Stimulated activated CD4-positive, alpha-beta T cell treated with anti-CD3 and anti-CD28 coated beads, Interleukin-2, amount 100 ng/mL, for 4 hours (primary cell): ENCODE measurements around the gene RALY.
A peak's percentile ranks its signal among the peaks of the same experiment; 100 is the strongest.
"Not testable (repeated sequence)": the region's sequence is repeated elsewhere in the genome, so short reads cannot be mapped to it uniquely, and the experiment has no call there.

ENCODE experiments used
- DNase-seq: peaks from one replicate; pipeline ENCODE4 v3.0.0-alpha.2; 2020; ENCODE audit warnings: low read depth

RALY gene

GRCh38 chr20:34105978-34106675 is 112.4 kb downstream of the RALY start:
- DNase-seq, result no peak

- DNase-seq, result no peak
Observed at GRCh38 chr20:34108616-34109174, 115.0 kb downstream of the RALY start.

GRCh38 chr20:34109442-34109841 is 115.7 kb downstream of the RALY start:
- DNase-seq, result no peak

- no peak for DNase-seq
Observed at GRCh38 chr20:34110025-34110744, 116.5 kb downstream of the RALY start.

DNA sequence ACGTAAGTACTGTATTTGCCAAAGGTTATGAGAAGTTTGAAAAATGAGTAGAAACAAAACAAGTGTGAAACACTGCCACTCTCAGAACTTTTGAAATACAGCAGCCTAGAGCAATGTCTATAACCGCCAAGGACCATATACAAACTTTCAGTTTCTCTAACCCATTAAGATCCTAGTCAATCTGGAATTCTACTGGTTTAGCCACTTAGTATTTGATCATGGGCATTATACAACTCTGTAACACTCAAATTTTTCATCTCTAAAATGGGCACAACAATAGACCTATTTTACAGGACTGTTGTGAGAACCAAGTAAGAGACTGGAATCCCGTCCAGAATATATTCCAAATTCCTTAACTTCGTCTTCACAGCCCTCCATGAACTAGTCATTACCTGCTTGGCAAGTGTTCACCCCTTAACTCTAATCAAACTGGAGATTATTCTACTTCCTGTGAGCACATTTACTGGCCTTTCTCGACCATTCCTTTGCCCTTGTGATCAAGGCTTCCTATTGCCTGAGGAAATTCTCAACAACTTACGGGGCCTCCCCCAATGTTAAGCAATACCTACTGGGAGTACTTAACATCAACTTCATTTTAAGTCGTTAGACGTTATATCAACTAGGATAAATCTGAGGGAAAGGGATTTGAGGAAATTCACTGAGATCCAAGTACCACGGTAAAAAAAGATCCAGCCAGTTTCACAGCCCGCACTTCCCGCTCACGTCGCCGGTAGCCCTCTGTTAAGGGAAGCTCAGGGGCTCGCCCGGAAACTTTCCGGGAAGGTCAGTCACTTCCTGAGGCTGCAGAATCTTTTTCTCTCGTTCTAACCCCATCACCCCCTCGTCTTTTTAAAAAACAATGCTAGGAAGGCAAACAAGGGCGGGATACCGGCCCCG is 117.3 kb downstream of the RALY start:
- no peak for DNase-seq

GRCh38 chr20:34111702-34112599 is 118.2 kb downstream of the RALY start, which contains the start of gene EIF2S2:
Gene EIF2S2, minus strand, starts transcription at chr20:34112243. Its CDS starts 133 bp downstream, at chr20:34112110.
- peak; percentile 93 for DNase-seq

DNA sequence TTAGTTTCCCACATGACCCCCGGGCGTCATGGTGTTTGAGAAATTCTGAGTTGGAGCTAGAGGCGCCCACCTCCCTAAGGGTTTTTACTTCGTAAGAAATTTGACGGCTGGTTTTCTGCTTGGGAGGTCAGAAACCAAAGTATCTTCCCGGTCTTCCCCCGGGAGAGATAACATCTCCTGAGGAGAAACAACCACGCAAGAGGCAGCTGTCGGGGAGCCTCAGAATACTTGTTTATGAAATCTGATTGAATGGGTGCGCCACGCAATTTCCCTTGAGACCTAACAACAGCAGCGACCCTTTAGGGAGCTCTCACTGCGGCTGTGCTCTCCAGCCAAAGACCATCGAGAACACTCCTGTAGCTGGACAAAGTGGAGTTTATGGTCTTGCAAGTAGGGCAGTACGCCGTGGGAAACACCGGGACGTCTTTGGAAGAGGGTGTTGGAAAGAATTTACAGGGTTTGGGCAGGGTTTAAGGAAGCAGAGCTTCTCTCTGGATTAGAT is 118.9 kb downstream of the RALY start:
- DNase-seq, result no peak

DNA sequence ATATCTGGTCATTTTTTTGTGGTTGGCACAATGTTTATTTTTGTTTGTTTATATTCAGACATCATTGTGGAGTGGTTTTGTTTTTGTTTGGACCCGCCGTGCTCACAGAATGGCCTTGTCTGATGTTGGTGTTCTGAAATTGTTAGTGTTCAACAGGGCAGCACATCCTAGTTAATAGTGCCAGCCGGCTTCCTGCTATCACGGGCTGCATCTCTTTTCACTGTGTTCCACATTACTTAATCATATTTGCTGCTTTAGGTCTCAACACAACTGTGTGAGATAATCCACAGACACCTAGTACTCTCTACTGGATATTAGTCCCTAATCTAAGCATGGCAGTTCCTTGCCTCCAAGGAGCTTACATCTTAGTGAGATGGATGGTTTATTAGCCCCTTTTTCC is 121.1 kb downstream of the RALY start:
- no peak for DNase-seq

GRCh38 chr20:34115232-34115631 is 121.5 kb downstream of the RALY start:
- DNase-seq, result no peak

DNA sequence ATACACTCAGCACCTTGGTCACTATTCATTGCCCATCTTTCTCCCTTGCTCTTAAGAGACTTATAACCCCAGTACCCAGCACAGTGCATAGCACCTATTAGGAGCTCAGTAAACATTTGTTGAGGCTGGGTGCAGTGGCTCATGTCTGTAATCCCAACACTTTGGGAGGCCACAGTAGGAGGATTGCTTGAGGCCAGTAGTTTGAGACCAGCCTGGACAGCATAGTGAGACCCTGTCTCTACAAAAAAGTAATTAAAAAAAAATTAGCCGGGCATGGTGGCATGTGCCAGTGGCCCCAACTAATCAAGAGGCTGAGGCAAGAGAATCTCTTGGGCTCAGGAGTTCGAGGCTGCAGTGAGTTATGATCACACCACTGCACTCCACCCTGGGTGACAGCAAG is 126.5 kb downstream of the RALY start:
- no peak for DNase-seq

DNA sequence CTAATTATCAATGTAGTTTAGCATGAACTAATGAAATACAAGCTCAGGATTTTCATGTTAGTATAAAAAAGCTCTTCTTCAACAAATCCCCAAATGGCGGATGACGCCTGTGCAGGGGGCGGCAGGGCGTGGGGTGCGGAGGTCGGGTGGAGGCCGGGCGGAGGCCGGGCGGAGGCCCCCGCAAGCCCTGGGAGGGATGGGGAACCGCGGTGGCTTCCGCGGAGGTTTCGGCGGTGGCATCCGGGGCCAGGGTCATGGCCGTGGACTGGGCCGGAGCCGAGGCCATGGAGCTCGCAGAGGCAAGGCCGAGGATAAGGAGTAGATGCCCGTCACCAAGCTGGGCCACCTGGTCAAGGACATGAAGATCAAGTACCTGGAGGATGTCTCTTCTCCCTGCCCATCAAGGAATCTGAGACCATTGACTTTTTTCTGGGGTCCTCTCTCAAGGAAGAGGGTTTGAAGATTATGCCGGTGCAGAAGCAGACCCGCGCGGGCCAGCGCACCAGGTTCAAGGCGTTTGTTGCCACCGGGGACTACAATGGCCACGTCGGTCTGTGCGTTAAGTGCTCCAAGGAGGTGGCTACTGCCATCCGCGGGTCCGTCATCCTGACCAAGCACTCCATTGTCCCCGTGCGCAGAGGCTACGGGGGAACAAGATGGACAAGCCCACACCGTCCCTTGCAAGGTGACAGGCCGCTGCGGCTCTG is 128.7 kb downstream of the RALY start:
- DNase-seq, result no peak

DNA sequence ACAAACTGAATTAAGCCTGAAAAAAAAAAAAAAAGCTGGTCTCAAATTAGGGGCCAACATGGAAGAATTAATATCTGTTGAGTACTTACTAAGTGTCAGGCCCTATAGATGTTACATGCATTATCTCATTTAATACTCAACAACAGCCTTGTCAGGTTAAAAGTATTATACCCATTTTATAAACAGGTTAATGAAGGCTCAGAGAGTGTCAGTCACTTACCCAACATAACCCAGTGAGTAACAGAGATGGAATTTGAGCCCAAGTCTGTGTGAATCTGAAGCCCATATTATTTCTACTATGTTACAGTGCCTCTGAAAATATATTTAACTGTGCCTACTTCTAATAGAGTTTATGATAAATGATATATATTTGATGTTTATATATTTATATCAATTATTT is 129.6 kb downstream of the RALY start:
- DNase-seq, result no peak

DNA sequence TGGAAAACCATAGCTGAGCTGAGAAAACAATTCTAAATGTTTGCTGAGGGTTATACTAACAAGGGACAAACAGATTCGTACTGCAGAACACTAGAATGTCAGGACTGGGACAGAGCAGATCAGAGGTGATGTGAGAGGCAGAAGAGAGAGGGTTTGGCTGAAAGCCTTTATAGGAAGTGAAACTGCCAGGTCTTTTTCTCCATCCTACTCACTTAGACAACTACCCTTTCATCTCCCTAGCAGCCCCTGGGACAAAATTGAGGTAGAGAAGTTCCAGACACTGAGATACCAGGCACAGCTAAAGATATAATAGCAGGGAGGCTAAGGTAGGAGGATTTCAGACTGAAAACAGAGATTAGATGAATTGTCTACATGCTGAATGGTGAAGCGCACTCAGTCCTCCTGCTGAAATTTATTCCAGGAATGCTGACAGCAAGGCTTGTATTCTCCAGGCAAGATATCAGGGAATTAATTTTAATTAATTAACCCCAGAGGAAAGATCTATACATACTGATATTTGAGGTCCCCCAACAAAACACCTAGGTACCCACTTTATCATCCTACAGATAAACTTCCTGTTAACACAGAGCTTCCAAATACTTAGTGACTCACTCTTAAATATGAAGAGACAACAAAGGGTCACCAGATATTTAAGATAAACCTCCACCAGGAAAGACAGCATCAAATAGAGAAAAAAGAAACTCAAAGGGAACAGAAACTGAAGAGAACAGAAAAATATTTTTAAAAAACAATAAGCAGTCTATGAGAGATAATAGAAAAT is 130.9 kb downstream of the RALY start:
- DNase-seq, result no peak

DNA sequence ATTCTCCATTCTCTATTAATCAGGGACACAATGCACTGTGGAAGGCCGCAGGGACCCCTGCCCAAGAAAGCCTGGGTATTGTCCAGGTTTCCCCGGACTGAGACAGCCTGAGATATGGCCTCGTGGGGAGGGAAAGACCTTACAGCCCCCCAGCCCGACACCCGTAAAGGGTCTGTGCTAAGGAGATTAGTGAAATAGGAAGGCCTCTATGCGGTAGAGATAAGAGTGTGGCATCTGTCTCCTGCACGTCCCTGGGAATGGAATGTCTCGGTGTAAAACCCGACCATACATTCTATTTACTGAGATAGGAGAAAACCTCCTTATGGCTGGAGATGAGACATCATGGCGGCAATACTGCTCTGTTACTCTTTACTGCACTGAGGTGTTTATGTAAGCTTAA is 134.1 kb downstream of the RALY start:
- DNase-seq, result no peak

- DNase-seq, result peak; percentile 49
Observed at GRCh38 chr20:34129518-34130162, 135.9 kb downstream of the RALY start.

DNA sequence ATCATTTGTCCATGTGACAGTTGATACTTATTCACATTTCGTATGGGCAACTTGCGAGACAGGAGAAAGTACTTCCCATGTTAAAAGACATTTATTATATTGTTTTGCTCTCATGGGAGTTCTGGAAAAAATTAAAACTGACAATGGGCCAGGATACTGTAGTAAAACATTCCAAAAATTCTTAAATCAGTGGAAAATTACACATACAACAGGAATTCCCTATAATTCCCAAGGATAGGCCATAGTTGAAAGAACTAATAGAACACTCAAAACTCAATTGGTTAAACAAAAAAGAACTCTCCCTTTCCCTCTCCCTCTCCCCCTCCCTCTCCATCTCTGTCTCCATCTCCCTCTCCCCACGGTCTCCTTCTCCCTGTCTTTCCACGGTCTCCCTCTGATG is 137.8 kb downstream of the RALY start:
- no peak for DNase-seq

- DNase-seq, result not testable (repeated sequence)
Observed at GRCh38 chr20:34132491-34132890, 138.8 kb downstream of the RALY start.

DNA sequence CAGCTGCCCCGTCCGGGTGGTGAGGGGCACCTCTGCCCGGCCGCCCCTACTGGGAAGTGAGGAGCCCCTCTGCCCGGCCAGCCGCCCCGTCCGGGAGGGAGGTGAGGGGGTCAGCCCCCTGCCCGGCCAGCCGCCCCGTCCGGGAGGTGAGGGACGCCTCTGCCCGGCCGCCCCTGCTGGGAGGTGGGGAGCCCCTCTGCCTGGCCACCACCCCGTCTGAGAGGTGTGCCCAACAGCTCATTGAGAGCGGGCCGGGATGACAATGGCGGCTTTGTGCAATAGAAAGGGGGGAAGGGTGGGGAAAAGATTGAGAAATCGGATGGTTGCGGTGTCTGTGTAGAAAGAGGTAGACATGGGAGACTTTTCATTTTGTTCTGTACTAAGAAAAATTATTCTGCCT is 139.2 kb downstream of the RALY start:
- not testable (repeated sequence) for DNase-seq

- DNase-seq, result not testable (repeated sequence)
Observed at GRCh38 chr20:34133365-34133860, 139.7 kb downstream of the RALY start.
